Measurements from ENCODE around the gene ANKFY1.

The ANKFY1 gene

GRCh38 chr17:4118015-4118743 is 145.6 kb downstream of the ANKFY1 start:
- no peak for TF ChIP-seq CTCF (IDR thresholded peaks at IDR 0.05; ENCODE audit: low read depth, low read length)
- H3K4me3 ChIP-seq (replicated peaks in 1 of 2; ENCODE audit: low read depth in 2 of 2, low read length in 2 of 2): no peak overlapping the region
- DNase-seq (ENCODE audit: low read depth in 2 of 2): no peak

- TF ChIP-seq CTCF (IDR thresholded peaks at IDR 0.05; ENCODE audit: low read depth, low read length): no peak
- no peak overlapping the region for H3K4me3 ChIP-seq (replicated peaks in 1 of 2; ENCODE audit: low read depth in 2 of 2, low read length in 2 of 2)
- DNase-seq (ENCODE audit: low read depth in 2 of 2): no peak
Observed at GRCh38 chr17:4116516-4116915, 147.3 kb downstream of the ANKFY1 start.
